Measurements from ENCODE around the gene ALG2. TPM values are rescaled to one million over a fixed set of nuclear protein-coding genes. Genes with fewer than 3 reads are reported as not detected.

ALG2 gene
- total RNA-seq, 8 experiments from 2014 or later: 16.7 to 62.2 (median 27.8) TPM

- ATAC-seq (replicated peaks in 6 of 8): peak in 3 of 8 experiments; percentile 23 to 46 (median 28)
These were observed 10.0 kb upstream of the ALG2 start for GRCh38 chr9:99231711-99232110.

GRCh38 chr9:99230206-99230605, 8.5 kb upstream of the ALG2 start:
- in situ Hi-C loops (cut with MboI; ENCODE audit: low pct_unique_long_range_greater_than_20kb in 2 of 9, low sequenced_read_pairs in 9 of 9, unreplicated experiment in 9 of 9): no loop called here
- WGBS, 10 experiments: 80 to 100% (median 96%) methylated on average over 1 to 3 of the region's 3 CpGs
- Histone ChIP-seq H3K4me3 (no peak overlapping the region), H3K27ac (no peak overlapping the region), H3K4me1 (replicated peaks in 1 of 2) (no peaks in the 10 kb centered on the region)
- no peak for ATAC-seq (replicated peaks in 6 of 8)

More at GRCh38 chr9:99231711-99232110, 10.0 kb upstream of the ALG2 start:
- Histone ChIP-seq H3K4me3 (no peak overlapping the region), H3K4me1 (replicated peaks in 1 of 2) (no peaks in the 10 kb centered on the region), H3K27ac (no peak overlapping the region)
- 46 to 100% (median 90%) methylated on average over 1 to 2 of the region's 2 CpGs; no CpG with 5 or more reads in 1 of the 10 experiments for WGBS, 10 experiments
- in situ Hi-C loops (cut with MboI; ENCODE audit: low pct_unique_long_range_greater_than_20kb in 2 of 9, low sequenced_read_pairs in 9 of 9, unreplicated experiment in 9 of 9): no loop called here

- no peak for ATAC-seq (replicated peaks in 6 of 8)
- peaks cover 11 to 12% of the 10 kb centered on the region in 2 donors for H3K4me1 ChIP-seq (replicated peaks in 1 of 2)
- in situ Hi-C loops (cut with MboI; ENCODE audit: low pct_unique_long_range_greater_than_20kb in 2 of 9, low sequenced_read_pairs in 9 of 9, unreplicated experiment in 9 of 9): no loop called here
- H3K27ac ChIP-seq: no peak overlapping the region
- H3K4me3 ChIP-seq: no peak overlapping the region
- WGBS, 10 experiments: 33 to 100% (median 97%) methylated on average over 1 to 5 of the region's 5 CpGs; no CpG with 5 or more reads in 2 of the 10 experiments
These were observed 4.3 kb upstream of the ALG2 start for GRCh38 chr9:99226054-99226453.

GRCh38 chr9:99224445-99224844, 2.7 kb upstream of the ALG2 start:
- Histone ChIP-seq H3K4me3 (no peak overlapping the region), H3K27ac (no peak overlapping the region), H3K4me1 (replicated peaks in 1 of 2) (peaks cover 14 to 24% of the 10 kb centered on the region in 2 donors)
- ATAC-seq (replicated peaks in 6 of 8): no peak
- WGBS, 10 experiments: 33 to 100% (median 74%) methylated on average over 1 to 2 of the region's 2 CpGs
- in situ Hi-C loops (cut with MboI; ENCODE audit: low pct_unique_long_range_greater_than_20kb in 2 of 9, low sequenced_read_pairs in 9 of 9, unreplicated experiment in 9 of 9): no loop called here

GRCh38 chr9:99222416-99223270, 901 bp upstream of the ALG2 start:
- in situ Hi-C loops (cut with MboI; ENCODE audit: low pct_unique_long_range_greater_than_20kb in 2 of 9, low sequenced_read_pairs in 9 of 9, unreplicated experiment in 9 of 9): no loop called here
- Histone ChIP-seq H3K27ac (peak overlapping the region; percentile 100), H3K4me1 (replicated peaks in 1 of 2) (peaks cover 14 to 24% of the 10 kb centered on the region in 2 donors), H3K4me3 (peak overlapping the region; percentile 61 to 84 (median 77))
- 0 to 62% (median 18%) methylated on average over 3 to 21 of the region's 30 CpGs for WGBS, 10 experiments
- no peak for ATAC-seq (replicated peaks in 6 of 8)

- peak overlapping the region; percentile 100 for H3K27ac ChIP-seq
- peaks cover 14 to 24% of the 10 kb centered on the region in 2 donors for H3K4me1 ChIP-seq (replicated peaks in 1 of 2)
- in situ Hi-C loops (cut with MboI; ENCODE audit: low pct_unique_long_range_greater_than_20kb in 2 of 9, low sequenced_read_pairs in 9 of 9, unreplicated experiment in 9 of 9): no loop called here
- 0% methylated on average over 4 to 7 of the region's 25 CpGs; no CpG with 5 or more reads in 8 of the 10 experiments for WGBS, 10 experiments
- ATAC-seq (replicated peaks in 6 of 8): no peak
- peak overlapping the region; percentile 61 to 84 (median 77) for H3K4me3 ChIP-seq
These were observed 499 bp downstream of the ALG2 start for GRCh38 chr9:99221266-99221620.

- peak overlapping the region; percentile 61 to 84 (median 77) for H3K4me3 ChIP-seq
- peaks cover 14 to 24% of the 10 kb centered on the region in 2 donors for H3K4me1 ChIP-seq (replicated peaks in 1 of 2)
- 43 to 100% (median 82%) methylated on average over 1 to 4 of the region's 4 CpGs for WGBS, 10 experiments
- in situ Hi-C loops (cut with MboI; ENCODE audit: low pct_unique_long_range_greater_than_20kb in 2 of 9, low sequenced_read_pairs in 9 of 9, unreplicated experiment in 9 of 9): no loop called here
- no peak overlapping the region for H3K27ac ChIP-seq
- ATAC-seq (replicated peaks in 6 of 8): no peak
These were observed 1.7 kb downstream of the ALG2 start for GRCh38 chr9:99220011-99220410.

GRCh38 chr9:99216073-99216472, 5.7 kb downstream of the ALG2 start:
- Histone ChIP-seq H3K4me1 (replicated peaks in 1 of 2) (peaks cover 3 to 12% of the 10 kb centered on the region in 2 donors), H3K27ac (no peak overlapping the region), H3K4me3 (no peak overlapping the region)
- ATAC-seq (replicated peaks in 6 of 8): no peak
- 67 to 100% (median 100%) methylated on average over 1 of the region's 1 CpG; no CpG with 5 or more reads in 4 of the 10 experiments for WGBS, 10 experiments
- in situ Hi-C loops (cut with MboI; ENCODE audit: low pct_unique_long_range_greater_than_20kb in 2 of 9, low sequenced_read_pairs in 9 of 9, unreplicated experiment in 9 of 9): no loop called here

GRCh38 chr9:99213197-99213596, 8.5 kb downstream of the ALG2 start:
- no peak overlapping the region for H3K4me3 ChIP-seq
- WGBS, 10 experiments: 78 to 100% (median 89%) methylated on average over 1 of the region's 1 CpG; no CpG with 5 or more reads in 3 of the 10 experiments
- no peak overlapping the region for H3K27ac ChIP-seq
- in situ Hi-C loops (cut with MboI; ENCODE audit: low pct_unique_long_range_greater_than_20kb in 2 of 9, low sequenced_read_pairs in 9 of 9, unreplicated experiment in 9 of 9): no loop called here
- no peak for ATAC-seq (replicated peaks in 6 of 8)
- no peaks in the 10 kb centered on the region for H3K4me1 ChIP-seq (replicated peaks in 1 of 2)

GRCh38 chr9:99211746-99212145, 10.0 kb downstream of the ALG2 start:
- Histone ChIP-seq H3K27ac (no peak overlapping the region), H3K4me3 (no peak overlapping the region), H3K4me1 (replicated peaks in 1 of 2) (no peaks in the 10 kb centered on the region)
- peak in 1 of 8 experiments; percentile 60 for ATAC-seq (replicated peaks in 6 of 8)
- 86% methylated on average over 1 of the region's 1 CpG; no CpG with 5 or more reads in 9 of the 10 experiments for WGBS, 10 experiments
- in situ Hi-C loops (cut with MboI; ENCODE audit: low pct_unique_long_range_greater_than_20kb in 2 of 9, low sequenced_read_pairs in 9 of 9, unreplicated experiment in 9 of 9): no loop called here

GRCh38 chr9:99210572-99210971, 11.2 kb downstream of the ALG2 start:
- H3K4me3 ChIP-seq: no peak overlapping the region
- no peak for ATAC-seq (replicated peaks in 6 of 8)
- H3K27ac ChIP-seq: no peak overlapping the region
- no peaks in the 10 kb centered on the region for H3K4me1 ChIP-seq (replicated peaks in 1 of 2)
- in situ Hi-C loops (cut with MboI; ENCODE audit: low pct_unique_long_range_greater_than_20kb in 2 of 9, low sequenced_read_pairs in 9 of 9, unreplicated experiment in 9 of 9): no loop called here

- 0 to 64% (median 23%) methylated on average over 2 to 3 of the region's 5 CpGs; no CpG with 5 or more reads in 7 of the 10 experiments for WGBS, 10 experiments
- peak in 6 of 8 experiments; percentile 30 to 98 (median 74) for ATAC-seq (replicated peaks in 6 of 8)
These were observed 20.1 kb downstream of the ALG2 start for GRCh38 chr9:99201603-99202002.

GRCh38 chr9:99199938-99200539, 21.7 kb downstream of the ALG2 start:
- H3K4me3 ChIP-seq: no peak overlapping the region

More at GRCh38 chr9:99201603-99202002, 20.1 kb downstream of the ALG2 start:
- in situ Hi-C loops (cut with MboI; ENCODE audit: low pct_unique_long_range_greater_than_20kb in 2 of 9, low sequenced_read_pairs in 9 of 9, unreplicated experiment in 9 of 9): no loop called here
- Histone ChIP-seq H3K4me1 (replicated peaks in 1 of 2) (peaks cover 3 to 4% of the 10 kb centered on the region in 2 donors), H3K4me3 (no peak overlapping the region), H3K27ac (no peak overlapping the region)

More at GRCh38 chr9:99199938-99200539, 21.7 kb downstream of the ALG2 start:
- ATAC-seq (replicated peaks in 6 of 8): no peak
- in situ Hi-C loops (cut with MboI; ENCODE audit: low pct_unique_long_range_greater_than_20kb in 2 of 9, low sequenced_read_pairs in 9 of 9, unreplicated experiment in 9 of 9): loop anchor here in 3 of 9 experiments (25.0 kb wide), 3 partner anchors 612 to 1387 kb away; partner anchors contain the start of genes CAVIN4 (in 1 of the 3) and NR4A3 (in 1 of the 3)
- 79 to 100% (median 84%) methylated on average over 2 to 8 of the region's 8 CpGs for WGBS, 10 experiments
- peaks cover 3 to 4% of the 10 kb centered on the region in 2 donors for H3K4me1 ChIP-seq (replicated peaks in 1 of 2)
- no peak overlapping the region for H3K27ac ChIP-seq

Data from motor neuron (in vitro differentiated cells).